ENCODE results near the gene PNPLA6.

The PNPLA6 gene

GRCh38 chr19:7515645-7516151 is 19.8 kb upstream of the PNPLA6 start, which contains the start of gene ZNF358:
Gene ZNF358 (plus strand): TSS chr19:7516103. CDS start chr19:7519243, 3,140 bp downstream.
- DNase-seq (ENCODE audit: low spot score) = peak; percentile 58

- no peak for DNase-seq (ENCODE audit: low spot score)
These were observed 19.2 kb upstream of the PNPLA6 start for GRCh38 chr19:7516333-7516732.

- no peak for DNase-seq (ENCODE audit: low spot score)
These were observed 18.6 kb upstream of the PNPLA6 start for GRCh38 chr19:7516878-7517277.

- no peak for DNase-seq (ENCODE audit: low spot score)
These were observed 16.0 kb upstream of the PNPLA6 start for GRCh38 chr19:7519361-7520130.

GRCh38 chr19:7520131-7521051 is 15.1 kb upstream of the PNPLA6 start:
- no peak for DNase-seq (ENCODE audit: low spot score)

GRCh38 chr19:7521551-7522071 is 13.9 kb upstream of the PNPLA6 start:
- DNase-seq (ENCODE audit: low spot score) = no peak

- peak; percentile 95 for DNase-seq (ENCODE audit: low spot score)
These were observed 13.2 kb upstream of the PNPLA6 start, which contains the start of gene MCOLN1 for GRCh38 chr19:7522072-7522922. Gene MCOLN1 (plus strand): TSS chr19:7522624. CDS start chr19:7522751, 127 bp downstream.

- DNase-seq (ENCODE audit: low spot score) = no peak
These were observed 12.4 kb upstream of the PNPLA6 start for GRCh38 chr19:7522923-7523667.

GRCh38 chr19:7524523-7524922 is 11.0 kb upstream of the PNPLA6 start:
- DNase-seq (ENCODE audit: low spot score) = no peak

GRCh38 chr19:7524992-7525739 is 10.4 kb upstream of the PNPLA6 start:
- DNase-seq (ENCODE audit: low spot score) = no peak

- DNase-seq (ENCODE audit: low spot score) = no peak
These were observed 9.2 kb upstream of the PNPLA6 start for GRCh38 chr19:7526059-7526929.

GRCh38 chr19:7527516-7528191 is 7.9 kb upstream of the PNPLA6 start:
- no peak for DNase-seq (ENCODE audit: low spot score)

- no peak for DNase-seq (ENCODE audit: low spot score)
These were observed 7.4 kb upstream of the PNPLA6 start for GRCh38 chr19:7528192-7528519.

GRCh38 chr19:7528522-7529245 is 6.8 kb upstream of the PNPLA6 start:
- no peak for DNase-seq (ENCODE audit: low spot score)

GRCh38 chr19:7529246-7529600 is 6.3 kb upstream of the PNPLA6 start:
- no peak for DNase-seq (ENCODE audit: low spot score)

- no peak for DNase-seq (ENCODE audit: low spot score)
These were observed 5.7 kb upstream of the PNPLA6 start for GRCh38 chr19:7529610-7530490.
